Measurements from ENCODE around the gene TLCD4. TPM values are rescaled to one million over a fixed set of nuclear protein-coding genes. Genes with fewer than 3 reads are reported as not detected.

TLCD4 gene
- total and polyA plus RNA-seq, 2 of the 8 experiments (the other 6 are each of a cell fraction or from before 2014, with no cell fraction given), result 0.79 to 4.2 TPM

DNA sequence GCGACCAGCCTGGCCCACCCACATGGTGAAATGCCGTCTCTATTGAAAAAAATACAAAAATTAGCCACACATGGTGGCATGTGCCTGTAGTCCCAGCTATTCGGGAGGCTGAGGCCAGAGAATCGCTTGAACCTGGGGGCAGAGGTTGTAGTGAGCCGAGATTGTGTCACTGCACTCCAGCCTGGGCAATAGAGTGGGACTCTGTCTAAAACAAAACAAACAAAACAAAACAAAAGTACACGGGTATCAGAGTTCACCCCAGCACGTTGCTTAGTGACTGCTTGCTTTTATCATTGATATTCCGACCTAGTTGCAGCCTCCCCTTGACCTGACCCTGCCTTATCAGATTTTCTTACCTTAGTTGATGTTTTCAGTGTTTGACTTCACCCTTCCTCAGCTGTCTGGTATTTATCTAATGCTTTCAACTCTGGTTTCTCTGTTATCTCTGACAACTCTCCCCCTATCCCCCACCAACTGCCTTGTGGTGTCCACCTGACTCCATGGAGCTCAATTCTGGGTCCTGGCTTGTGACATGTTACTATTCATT lies 5.1 kb downstream of the TLCD4 start:
- 83% methylated on average over 8 of the region's 8 CpGs; no CpG with 5 or more reads in 1 of the 2 experiments for WGBS, 2 experiments (ENCODE audit: extremely low coverage in 1 of 2, insufficient coverage in 1 of 2, insufficient read length in 1 of 2, insufficient replicate concordance in 2 of 2, low coverage in 1 of 2, low lambda C conversion rate in 2 of 2, missing lambda C conversion rate in 1 of 2)
- POLR2A ChIA-PET (ENCODE audit: partially characterized antibody), result no interaction called here

More for the DNA sequence above, 5.1 kb downstream of the TLCD4 start:
- no peak overlapping the region for H4K5ac ChIP-seq (ENCODE audit: insufficient read length, low read depth, low read length)
- H3K9ac ChIP-seq (replicated peaks in 1 of 4; ENCODE audit: extremely low read depth in 1 of 4, low read depth in 3 of 4, low read length in 3 of 4), result no peak overlapping the region
- no peaks in the 10 kb centered on the region; a peak in 1 of 7 replicates for H3K4me1 ChIP-seq (replicated peaks in 1 of 4; ENCODE audit: control insufficient read depth in 3 of 4, insufficient read depth in 4 of 4, low read length in 3 of 4)
- H2AK5ac ChIP-seq (ENCODE audit: low read depth, low read length), result no peak overlapping the region
- H2BK20ac ChIP-seq (ENCODE audit: low read length), result no peak overlapping the region
- no peak overlapping the region for H3K4me2 ChIP-seq (ENCODE audit: insufficient read depth in 1 of 2, low read depth in 2 of 2, low read length in 2 of 2)
- no peak overlapping the region for H3K56ac ChIP-seq (replicated peaks; ENCODE audit: insufficient read length, low read depth, low read length)
- H3K79me1 ChIP-seq (ENCODE audit: low read depth, low read length), result no peaks in the 10 kb centered on the region
- no peak overlapping the region for H2AFZ ChIP-seq (ENCODE audit: low read length)
- peaks cover 0 to 4% (median 2%) of the 10 kb centered on the region in 4 experiments; a peak in 3 of 7 replicates for H3K27me3 ChIP-seq (replicated peaks in 1 of 4; ENCODE audit: control insufficient read depth in 3 of 4, extremely low read depth in 1 of 4, insufficient read depth in 3 of 4, low read length in 3 of 4)
- TF ChIP-seq ZNF274 (IDR thresholded peaks at IDR 0.05; ENCODE audit: borderline replicate concordance, extremely low read depth, low read length), result no peak
- TF ChIP-seq TBP (IDR thresholded peaks at IDR 0.05; ENCODE audit: low read depth, low read length), result no peak
- TF ChIP-seq YY1 (IDR thresholded peaks at IDR 0.05; ENCODE audit: low read depth, low read length), result no peak
- TF ChIP-seq KDM5A (IDR thresholded peaks at IDR 0.05; ENCODE audit: low read length), result no peak
- no peak for TF ChIP-seq HDAC2 (IDR thresholded peaks at IDR 0.05; ENCODE audit: borderline replicate concordance in 1 of 2, low read depth in 2 of 2, low read length in 2 of 2)
- no peak for TF ChIP-seq NRF1 (IDR thresholded peaks at IDR 0.05; ENCODE audit: low read depth, low read length)
- TF ChIP-seq CHD2 (IDR thresholded peaks at IDR 0.05; ENCODE audit: low read length), result no peak
- TF ChIP-seq RFX5 (IDR thresholded peaks at IDR 0.05; ENCODE audit: borderline replicate concordance, low read depth, low read length), result no peak
- no peak for TF ChIP-seq SRF (IDR thresholded peaks at IDR 0.05; ENCODE audit: low read depth, low read length)
- TF ChIP-seq, protein P1, sequence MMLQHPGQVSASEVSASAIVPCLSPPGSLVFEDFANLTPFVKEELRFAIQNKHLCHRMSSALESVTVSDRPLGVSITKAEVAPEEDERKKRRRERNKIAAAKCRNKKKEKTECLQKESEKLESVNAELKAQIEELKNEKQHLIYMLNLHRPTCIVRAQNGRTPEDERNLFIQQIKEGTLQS (IDR thresholded peaks at IDR 0.05; ENCODE audit: insufficient read depth, low read depth, low read length), result no peak
- H4K8ac ChIP-seq (ENCODE audit: extremely low read depth, insufficient read depth, low read length), result no peak overlapping the region
- H3K23ac ChIP-seq (ENCODE audit: insufficient read length), result no peak overlapping the region
- no peak overlapping the region for H3K4me3 ChIP-seq (ENCODE audit: extremely low read depth in 1 of 4, insufficient read depth in 2 of 4, low read depth in 3 of 4, low read length in 4 of 4)
- no peaks in the 10 kb centered on the region for H3K79me2 ChIP-seq (ENCODE audit: control insufficient read depth in 1 of 2, insufficient read depth in 2 of 2, low read length in 2 of 2)
- no peak overlapping the region for H3K18ac ChIP-seq (ENCODE audit: extremely low read depth, low read length)
- peaks cover 0 to 2% of the 10 kb centered on the region in 2 experiments for H4K20me1 ChIP-seq (replicated peaks in 1 of 2; ENCODE audit: control insufficient read depth in 1 of 2, insufficient read depth in 2 of 2, low read length in 2 of 2)
- no peak overlapping the region for H2BK12ac ChIP-seq (ENCODE audit: low read depth, low read length)
- H2BK15ac ChIP-seq (ENCODE audit: low read length), result no peak overlapping the region
- no peak overlapping the region for H3K27ac ChIP-seq (ENCODE audit: low read depth, low read length)
- no peaks in the 10 kb centered on the region for H3K9me3 ChIP-seq (ENCODE audit: insufficient read depth in 2 of 2, low read depth in 1 of 2, low read length in 1 of 2)
- FAIRE-seq, result no peak
- H2BK5ac ChIP-seq (ENCODE audit: low read depth, low read length), result no peak overlapping the region
- no peak overlapping the region for H4K91ac ChIP-seq (replicated peaks; ENCODE audit: insufficient read length, low read length)
- no peak for DNase-seq (ENCODE audit: low read depth in 1 of 2, low spot score in 2 of 2)
- H3K36me3 ChIP-seq (ENCODE audit: control insufficient read depth in 2 of 4, insufficient read depth in 4 of 4, low read length in 3 of 4), result no peaks in the 10 kb centered on the region
- H3K14ac ChIP-seq (ENCODE audit: insufficient read length), result no peak overlapping the region
- H3K4ac ChIP-seq (replicated peaks; ENCODE audit: insufficient read length, low read depth, low read length), result no peak overlapping the region
- CTCF ChIA-PET (ENCODE audit: partially characterized antibody), result interaction anchor here (0.7 kb wide), 1 partner anchor 38 kb away, joined by 3 read pairs; no protein-coding TSS in a partner anchor
- H2BK120ac ChIP-seq (replicated peaks; ENCODE audit: low read depth, low read length), result no peak overlapping the region
- peaks cover 4% of the 10 kb centered on the region; the same call in 1 of the 2 replicates for H3K23me2 ChIP-seq (ENCODE audit: low read depth, low read length)

Measured in H1 (cell line).